GM18951 (cell line): ENCODE data around the gene GAPDHS.

Experiments
- POLR2A ChIP-seq: IDR thresholded peaks from 4 replicates; pipeline ENCODE4 v1.6.1; 2011; ENCODE audit warnings: mild to moderate bottlenecking; ENCODE audit not compliant: insufficient read length, insufficient read depth; ENCODE audit errors: extremely low read depth
- in situ Hi-C: fragments of 300-500 bp; cut with MboI; formaldehyde crosslinking; loops from one replicate; pipeline ENCODE4 v1.12.0; 2022; ENCODE audit warnings: low sequenced_read_pairs, mixed read lengths, inconsistent platforms; ENCODE audit not compliant: unreplicated experiment

The GAPDHS gene

DNA sequence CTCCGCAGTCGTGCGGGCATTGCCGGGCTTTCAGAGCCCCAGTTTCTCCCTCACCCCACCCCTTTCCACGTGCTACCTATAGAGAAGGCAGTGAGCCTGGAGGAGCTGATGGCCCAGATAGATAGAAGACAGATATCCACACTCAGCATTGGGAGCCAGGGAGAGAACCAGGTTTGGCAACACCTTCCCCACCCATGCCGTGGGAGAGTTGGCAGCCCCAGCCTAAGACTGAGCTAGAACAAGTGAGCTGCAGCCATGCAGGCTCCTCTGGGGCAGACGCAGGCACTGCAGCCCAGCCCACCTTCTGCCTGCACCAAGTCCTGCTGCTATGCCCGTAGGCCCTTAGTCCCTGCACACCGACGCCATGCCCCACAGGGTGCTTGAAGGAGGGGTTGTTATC lies 32.6 kb upstream of the GAPDHS start:
- TF ChIP-seq POLR2A, result no peak
- in situ Hi-C loops, result no loop called here

GRCh38 chr19:35501684-35502083 lies 31.6 kb upstream of the GAPDHS start:
- TF ChIP-seq POLR2A, result no peak
- in situ Hi-C loops, result no loop called here

GRCh38 chr19:35502751-35503150 lies 30.5 kb upstream of the GAPDHS start:
- in situ Hi-C loops, result no loop called here
- TF ChIP-seq POLR2A, result no peak

GRCh38 chr19:35506011-35506410 lies 27.2 kb upstream of the GAPDHS start:
- in situ Hi-C loops, result no loop called here
- TF ChIP-seq POLR2A, result no peak

- in situ Hi-C loops, result no loop called here
- no peak for TF ChIP-seq POLR2A
Observed at GRCh38 chr19:35507561-35507960, 25.7 kb upstream of the GAPDHS start.

DNA sequence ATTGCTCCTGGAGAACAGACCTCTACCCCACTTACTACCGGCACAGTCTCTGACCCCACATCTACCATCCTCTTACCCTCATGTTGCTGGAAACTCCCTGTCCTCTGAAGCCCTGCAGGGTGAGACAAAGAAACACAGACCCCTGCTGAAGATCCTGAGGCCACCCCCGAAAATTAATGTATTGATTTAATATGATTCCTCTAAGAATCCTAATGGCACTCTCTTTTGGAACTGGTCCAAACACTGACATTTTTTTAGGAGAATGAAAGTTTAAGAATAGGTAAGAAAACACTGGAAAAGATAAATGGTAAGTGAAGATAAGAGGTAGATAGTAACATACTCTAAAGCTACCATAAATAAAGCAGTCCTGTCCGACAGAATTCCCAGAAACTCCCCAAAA lies 25.1 kb upstream of the GAPDHS start:
- in situ Hi-C loops, result no loop called here

DNA sequence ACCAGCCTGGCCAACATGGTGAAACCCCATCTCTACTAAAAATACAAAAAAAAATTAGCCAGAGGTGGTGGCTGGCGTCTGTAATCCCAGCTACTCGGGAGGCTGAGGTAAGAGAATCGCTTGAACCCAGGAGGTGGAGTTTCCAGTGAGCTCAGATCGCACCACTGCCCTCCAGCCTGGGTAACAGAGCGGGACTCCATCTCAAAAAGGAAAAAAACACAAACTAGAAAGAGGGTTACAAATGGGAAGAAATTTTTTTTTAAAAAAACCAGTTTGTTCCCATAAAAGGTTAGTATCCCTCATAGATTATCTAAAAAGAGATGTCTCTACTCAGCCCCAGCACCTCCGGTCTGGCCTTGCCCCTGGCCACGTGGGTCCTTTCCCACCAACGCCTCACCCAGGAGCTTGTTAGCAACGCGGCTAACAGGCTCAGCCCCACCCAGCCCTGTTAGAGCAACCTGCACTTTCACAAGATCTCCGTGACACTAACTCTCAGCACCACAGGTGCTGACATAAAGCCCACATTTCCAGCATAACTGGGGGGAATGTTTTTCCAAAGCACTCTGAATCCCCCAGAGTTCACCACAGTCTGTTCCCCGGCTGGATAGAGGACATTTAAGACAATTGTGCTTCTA lies 24.1 kb upstream of the GAPDHS start:
- no peak for TF ChIP-seq POLR2A
- in situ Hi-C loops, result no loop called here

More for the DNA sequence above, 25.1 kb upstream of the GAPDHS start:
- no peak for TF ChIP-seq POLR2A

DNA sequence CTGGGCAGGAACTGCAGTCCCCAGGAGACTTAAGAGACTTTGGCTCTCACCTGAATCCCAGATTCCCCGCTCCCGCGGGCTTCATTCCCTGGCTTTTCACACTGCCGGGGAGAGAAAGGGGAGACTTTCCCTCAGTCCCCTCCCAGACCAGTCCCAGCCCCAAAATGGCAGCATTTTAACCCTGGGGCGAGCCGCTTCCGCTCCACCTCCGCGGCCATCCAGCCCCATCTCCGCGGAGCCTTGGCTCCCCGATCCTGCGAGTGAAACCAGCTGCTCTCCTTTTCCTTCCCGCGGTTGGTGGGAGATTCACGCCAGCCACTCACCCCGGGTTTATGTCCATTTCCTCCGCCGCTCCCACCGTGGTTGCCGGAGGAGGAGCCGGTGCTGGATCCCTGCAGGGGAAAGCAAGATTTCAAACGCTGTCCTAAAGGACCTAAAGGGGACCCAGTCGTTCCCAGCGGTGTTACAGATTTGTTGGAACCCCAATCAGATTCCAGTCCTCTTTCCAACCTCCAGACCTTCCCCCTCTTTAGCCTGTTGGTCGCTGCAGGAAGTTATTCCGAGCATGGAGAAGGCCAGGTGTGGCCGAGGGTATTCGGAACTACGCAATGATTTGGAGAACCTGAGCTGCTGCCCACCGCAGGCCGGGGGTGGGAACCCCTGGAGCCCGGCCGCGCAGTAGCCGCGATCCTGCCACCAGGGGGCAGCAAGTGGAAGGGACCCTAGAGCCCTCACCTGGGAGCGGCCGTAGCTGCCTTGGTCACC lies 23.2 kb upstream of the GAPDHS start:
- in situ Hi-C loops, result no loop called here
- no peak for TF ChIP-seq POLR2A

DNA sequence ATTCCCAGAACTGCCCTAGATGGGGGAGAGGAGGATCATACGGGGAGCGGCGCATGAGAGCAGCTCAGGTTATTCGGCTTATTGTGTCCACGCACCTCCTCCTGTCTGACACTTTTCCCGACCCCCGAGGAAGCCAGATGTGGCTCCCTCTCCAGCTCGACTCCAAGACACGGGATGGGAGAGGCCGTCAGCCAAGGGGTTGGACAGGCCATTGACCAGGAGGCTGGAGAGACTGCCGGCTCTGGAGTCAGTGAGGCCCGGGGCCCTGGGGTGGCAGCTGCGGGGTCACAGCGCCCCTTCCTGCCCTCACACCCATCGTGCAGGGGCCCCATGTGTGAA lies 22.7 kb upstream of the GAPDHS start:
- in situ Hi-C loops, result no loop called here
- TF ChIP-seq POLR2A, result no peak

DNA sequence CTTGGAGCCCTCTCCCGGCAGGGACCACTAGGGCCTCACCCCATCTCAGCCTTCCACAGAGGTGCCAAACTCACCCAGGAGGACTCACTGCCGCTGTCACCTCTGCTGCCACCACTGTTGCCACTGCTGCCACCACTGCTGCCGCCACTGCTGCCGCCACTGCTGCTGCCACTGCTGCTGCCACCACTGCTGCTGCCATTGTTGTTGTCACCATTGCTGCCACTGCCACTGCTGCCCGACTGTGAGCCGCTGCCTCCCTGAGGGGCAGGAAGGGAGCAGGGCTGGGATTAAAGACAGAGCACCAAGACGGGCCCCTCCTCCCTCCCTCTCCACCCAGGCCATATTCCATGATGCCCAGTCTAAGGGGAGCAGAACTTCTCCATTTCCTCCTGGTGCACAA lies 21.9 kb upstream of the GAPDHS start:
- TF ChIP-seq POLR2A, result no peak
- in situ Hi-C loops, result no loop called here

DNA sequence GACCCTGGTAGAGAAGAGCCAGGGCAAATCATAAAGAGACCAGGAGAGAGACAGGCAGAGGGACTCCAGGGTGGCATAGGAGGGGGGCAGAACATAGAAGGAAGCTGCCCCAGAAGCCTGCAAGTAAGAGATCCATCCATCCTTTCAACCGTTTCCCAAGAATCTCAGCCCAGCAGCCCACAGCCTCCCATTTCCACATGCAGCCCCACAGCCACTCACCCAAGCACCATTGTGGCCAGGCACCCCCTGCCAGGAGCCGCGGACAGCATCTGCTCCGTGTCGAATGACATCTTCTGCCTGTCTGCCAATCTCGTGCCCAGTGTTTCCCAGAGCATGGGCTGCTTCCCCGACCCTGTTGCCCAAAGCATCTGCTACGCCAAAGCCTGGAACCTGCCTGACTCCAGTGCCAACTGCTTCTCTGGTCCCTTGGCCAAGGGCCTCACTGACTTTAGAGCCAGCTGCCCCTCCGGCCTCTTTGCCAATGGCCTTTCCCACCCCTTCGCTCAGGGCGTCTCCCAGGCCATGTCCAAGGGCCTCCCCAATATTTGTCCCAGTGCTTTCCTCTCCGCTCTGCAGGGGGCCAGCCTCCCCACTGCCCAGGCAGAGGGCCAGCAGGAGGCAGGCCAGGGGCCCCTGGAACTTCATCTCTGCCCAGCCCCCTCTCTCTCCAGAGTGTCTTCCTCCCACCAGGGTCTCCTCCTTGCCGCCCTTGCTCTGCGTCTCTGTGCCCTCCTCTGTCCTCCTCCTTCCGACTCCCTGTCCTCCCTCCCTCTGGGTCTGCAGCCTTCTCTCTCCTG lies 20.2 kb upstream of the GAPDHS start:
- TF ChIP-seq POLR2A, result no peak
- in situ Hi-C loops, result no loop called here

DNA sequence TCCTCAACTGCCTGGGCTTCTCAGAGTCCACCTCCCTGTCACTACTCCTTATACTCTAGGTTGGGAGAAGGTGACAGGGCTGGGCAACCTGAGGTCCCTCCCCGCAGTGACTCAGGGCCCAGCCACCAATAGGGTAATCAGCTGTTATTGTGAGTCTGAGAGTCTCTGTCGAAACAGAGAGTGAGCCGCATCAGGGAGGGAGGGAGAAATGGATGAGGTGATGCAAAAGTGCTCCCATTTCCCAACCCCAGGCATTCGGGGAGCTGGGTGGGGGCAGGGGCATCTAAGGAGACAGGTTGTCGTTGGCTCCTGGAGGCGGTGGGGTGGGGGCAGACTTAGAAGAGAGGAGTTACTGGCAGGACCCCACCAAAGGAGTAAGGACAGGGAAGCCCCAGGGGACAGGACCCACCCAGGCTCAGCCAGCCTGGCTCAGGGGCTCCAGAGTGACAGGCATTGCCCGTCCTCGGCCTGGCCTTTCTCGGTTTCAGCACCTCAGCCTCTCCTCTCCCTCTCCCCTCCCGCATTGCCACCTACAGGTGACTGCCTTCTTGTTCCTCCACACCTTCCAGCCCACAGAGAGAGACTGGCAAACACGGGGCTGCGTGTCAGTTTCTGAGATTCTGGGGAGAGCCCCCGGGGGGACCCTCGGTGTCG lies 19.5 kb upstream of the GAPDHS start, which contains the start of gene DMKN:
Gene DMKN, minus strand, starts transcription at position 22 of the 654 bp plus-strand sequence. CDS start 174 bp downstream, outside the sequence.
- no peak for TF ChIP-seq POLR2A
- in situ Hi-C loops, result no loop called here

GRCh38 chr19:35514282-35514809 lies 18.9 kb upstream of the GAPDHS start:
- in situ Hi-C loops, result no loop called here
- TF ChIP-seq POLR2A, result no peak
